Activated T-helper 2 cell treated with anti-CD3 and anti-CD28 coated beads, Interferon-gamma antibody, Interleukin-2, Interleukin-4, amounts not matched to agents 10 μg/mL and 5 μg/mL and 100 μg/mL, durations not matched to agents 14 hours and 24 hours and 36 hours (primary cell): ENCODE results near the gene DENND6A. TPM values are rescaled to one million over a fixed set of nuclear protein-coding genes. Genes with fewer than 3 reads are reported as not detected.
"Not testable (repeated sequence)": the region's sequence is repeated elsewhere in the genome, so short reads cannot be mapped to it uniquely, and the experiment has no call there.

Source experiments
- DNase-seq: peaks from one replicate; pipeline ENCODE4 v3.0.0; 2021; ENCODE audit warnings: low spot score
- H3K27ac Mint-ChIP-seq: one replicate; pipeline ENCODE4 v1.8.0; 2021; ENCODE audit warnings: mixed read lengths
- H3K27me3 Mint-ChIP-seq: one replicate; pipeline ENCODE4 v1.8.0; 2021; ENCODE audit warnings: low read depth, mixed read lengths
- H3K36me3 Mint-ChIP-seq: one replicate; pipeline ENCODE4 v1.8.0; 2021; ENCODE audit warnings: low read depth, mixed read lengths
- H3K4me1 Mint-ChIP-seq: one replicate; pipeline ENCODE4 v1.8.0; 2021; ENCODE audit warnings: low read depth, mixed read lengths
- H3K4me3 Mint-ChIP-seq: one replicate; pipeline ENCODE4 v1.8.0; 2021; ENCODE audit warnings: low read depth, mild to moderate bottlenecking, moderate library complexity, mixed read lengths
- H3K9me3 Mint-ChIP-seq: one replicate; pipeline ENCODE4 v1.8.0; 2021; ENCODE audit warnings: mixed read lengths
- intact Hi-C: fragments of 100-400 bp; cut with micrococcal nuclease; formaldehyde crosslinking; loops from one replicate; pipeline ENCODE4 v1.15.1; 2023
- total RNA-seq: library from RNA; stranded (reverse); gene quantifications from 2 replicates; pipeline ENCODE4 v1.2.3, GENCODE V29; 2022

DENND6A gene
- total RNA-seq, 1 donor from 2014 or later: 21.4 TPM

GRCh38 chr3:57655727-57656126 is 37.1 kb downstream of the DENND6A start:
- DNase-seq: no peak
- H3K36me3 Mint-ChIP-seq: peaks cover 72% of the 10 kb centered on the region
- no peaks in the 10 kb centered on the region for H3K27me3 Mint-ChIP-seq
- H3K9me3 Mint-ChIP-seq: no peaks in the 10 kb centered on the region
- H3K4me3 Mint-ChIP-seq: no peak overlapping the region
- peaks cover 14% of the 10 kb centered on the region for H3K4me1 Mint-ChIP-seq
- intact Hi-C loops: no loop called here
- H3K27ac Mint-ChIP-seq: no peak overlapping the region

- intact Hi-C loops: no loop called here
- peaks cover 7% of the 10 kb centered on the region for H3K9me3 Mint-ChIP-seq
- peak overlapping the region; percentile 26 for H3K27ac Mint-ChIP-seq
- H3K4me1 Mint-ChIP-seq: peaks cover 12% of the 10 kb centered on the region
- H3K36me3 Mint-ChIP-seq: peaks cover 80% of the 10 kb centered on the region
- no peak overlapping the region for H3K4me3 Mint-ChIP-seq
- no peak for DNase-seq
- no peaks in the 10 kb centered on the region for H3K27me3 Mint-ChIP-seq
Measured at GRCh38 chr3:57654267-57654666, 38.6 kb downstream of the DENND6A start.

- no peak overlapping the region for H3K4me3 Mint-ChIP-seq
- peaks cover 14% of the 10 kb centered on the region for H3K4me1 Mint-ChIP-seq
- DNase-seq: no peak
- peaks cover 87% of the 10 kb centered on the region for H3K36me3 Mint-ChIP-seq
- H3K9me3 Mint-ChIP-seq: peaks cover 19% of the 10 kb centered on the region
- H3K27ac Mint-ChIP-seq: no peak overlapping the region
- intact Hi-C loops: no loop called here
- no peaks in the 10 kb centered on the region for H3K27me3 Mint-ChIP-seq
Measured at GRCh38 chr3:57652203-57652602, 40.7 kb downstream of the DENND6A start.

- peaks cover 85% of the 10 kb centered on the region for H3K36me3 Mint-ChIP-seq
- H3K4me3 Mint-ChIP-seq: no peak overlapping the region
Measured at GRCh38 chr3:57647292-57647940, 45.5 kb downstream of the DENND6A start.

GRCh38 chr3:57646723-57647122 is 46.2 kb downstream of the DENND6A start:
- Mint-ChIP-seq H3K36me3 (peaks cover 84% of the 10 kb centered on the region), H3K27me3 (no peaks in the 10 kb centered on the region), H3K4me1 (peaks cover 6% of the 10 kb centered on the region), H3K4me3 (no peak overlapping the region), H3K27ac (no peak overlapping the region), H3K9me3 (peaks cover 19% of the 10 kb centered on the region)
- intact Hi-C loops: no loop called here
- no peak for DNase-seq

More at GRCh38 chr3:57647292-57647940, 45.5 kb downstream of the DENND6A start:
- no peak for DNase-seq
- intact Hi-C loops: no loop called here
- H3K27me3 Mint-ChIP-seq: no peaks in the 10 kb centered on the region
- H3K9me3 Mint-ChIP-seq: peaks cover 19% of the 10 kb centered on the region
- no peak overlapping the region for H3K27ac Mint-ChIP-seq
- peaks cover 6% of the 10 kb centered on the region for H3K4me1 Mint-ChIP-seq

- intact Hi-C loops: no loop called here
Measured at GRCh38 chr3:57644740-57645139, 48.1 kb downstream of the DENND6A start.

GRCh38 chr3:57637391-57637790 is 55.5 kb downstream of the DENND6A start:
- Mint-ChIP-seq H3K9me3 (no peaks in the 10 kb centered on the region), H3K4me3 (no peak overlapping the region), H3K4me1 (no peaks in the 10 kb centered on the region), H3K27ac (no peak overlapping the region), H3K27me3 (no peaks in the 10 kb centered on the region), H3K36me3 (peaks cover 69% of the 10 kb centered on the region)
- intact Hi-C loops: no loop called here
- no peak for DNase-seq

More at GRCh38 chr3:57644740-57645139, 48.1 kb downstream of the DENND6A start:
- Mint-ChIP-seq H3K4me1 (peaks cover 6% of the 10 kb centered on the region), H3K27me3 (no peaks in the 10 kb centered on the region), H3K4me3 (no peak overlapping the region), H3K36me3 (peaks cover 77% of the 10 kb centered on the region), H3K27ac (no peak overlapping the region), H3K9me3 (peaks cover 17% of the 10 kb centered on the region)
- no peak for DNase-seq

GRCh38 chr3:57634259-57634658 is 58.6 kb downstream of the DENND6A start:
- peaks cover 60% of the 10 kb centered on the region for H3K36me3 Mint-ChIP-seq
- H3K27ac Mint-ChIP-seq, DNase-seq, H3K4me1 Mint-ChIP-seq, H3K9me3 Mint-ChIP-seq, intact Hi-C loops, H3K27me3 Mint-ChIP-seq, H3K4me3 Mint-ChIP-seq: not testable (repeated sequence)

GRCh38 chr3:57627976-57628375 is 64.9 kb downstream of the DENND6A start:
- Mint-ChIP-seq H3K9me3 (no peaks in the 10 kb centered on the region), H3K27me3 (no peaks in the 10 kb centered on the region), H3K4me3 (no peak overlapping the region), H3K27ac (no peak overlapping the region), H3K4me1 (no peaks in the 10 kb centered on the region), H3K36me3 (peaks cover 56% of the 10 kb centered on the region)
- no peak for DNase-seq
- intact Hi-C loops: no loop called here

- no peak for DNase-seq
- H3K4me3 Mint-ChIP-seq: no peak overlapping the region
- no peaks in the 10 kb centered on the region for H3K4me1 Mint-ChIP-seq
- intact Hi-C loops: no loop called here
- peaks cover 57% of the 10 kb centered on the region for H3K36me3 Mint-ChIP-seq
- H3K27me3 Mint-ChIP-seq: no peaks in the 10 kb centered on the region
- H3K9me3 Mint-ChIP-seq: no peaks in the 10 kb centered on the region
- no peak overlapping the region for H3K27ac Mint-ChIP-seq
Measured at GRCh38 chr3:57624801-57625200, 68.1 kb downstream of the DENND6A start.

GRCh38 chr3:57622362-57622761 is 70.5 kb downstream of the DENND6A start:
- Mint-ChIP-seq H3K4me1 (no peaks in the 10 kb centered on the region), H3K27ac (no peak overlapping the region), H3K27me3 (no peaks in the 10 kb centered on the region), H3K36me3 (peaks cover 53% of the 10 kb centered on the region), H3K9me3 (no peaks in the 10 kb centered on the region), H3K4me3 (no peak overlapping the region)
- DNase-seq: no peak
- intact Hi-C loops: no loop called here

- intact Hi-C loops: no loop called here
- no peak overlapping the region for H3K4me3 Mint-ChIP-seq
- H3K4me1 Mint-ChIP-seq: no peaks in the 10 kb centered on the region
- no peak for DNase-seq
- H3K36me3 Mint-ChIP-seq: peaks cover 32% of the 10 kb centered on the region
- H3K27me3 Mint-ChIP-seq: no peaks in the 10 kb centered on the region
- no peak overlapping the region for H3K27ac Mint-ChIP-seq
- H3K9me3 Mint-ChIP-seq: no peaks in the 10 kb centered on the region
Measured at GRCh38 chr3:57617739-57618138, 75.1 kb downstream of the DENND6A start.

- Mint-ChIP-seq H3K4me3 (no peak overlapping the region), H3K27me3 (no peaks in the 10 kb centered on the region), H3K4me1 (peaks cover 4% of the 10 kb centered on the region), H3K9me3 (no peaks in the 10 kb centered on the region), H3K36me3 (peaks cover 29% of the 10 kb centered on the region), H3K27ac (no peak overlapping the region)
- intact Hi-C loops: no loop called here
- no peak for DNase-seq
Measured at GRCh38 chr3:57616233-57616632, 76.6 kb downstream of the DENND6A start.

GRCh38 chr3:57611870-57612269 is 81.0 kb downstream of the DENND6A start:
- H3K27ac Mint-ChIP-seq, H3K4me1 Mint-ChIP-seq: not testable (repeated sequence)
- peaks cover 50% of the 10 kb centered on the region for H3K36me3 Mint-ChIP-seq

More at GRCh38 chr3:57611870-57612269, 81.0 kb downstream of the DENND6A start:
- H3K4me3 Mint-ChIP-seq, H3K27me3 Mint-ChIP-seq, intact Hi-C loops, DNase-seq: not testable (repeated sequence)
- H3K9me3 Mint-ChIP-seq: peaks cover 16% of the 10 kb centered on the region
